ENCODE data around the gene MVD. TPM values are rescaled to one million over a fixed set of nuclear protein-coding genes. Genes with fewer than 3 reads are reported as not detected.
"Not testable (repeated sequence)": the region's sequence is repeated elsewhere in the genome, so short reads cannot be mapped to it uniquely, and the experiment has no call there.

MVD gene
- total and polyA plus RNA-seq, 2 experiments from 2014 or later: 95.3 to 149 TPM

DNA sequence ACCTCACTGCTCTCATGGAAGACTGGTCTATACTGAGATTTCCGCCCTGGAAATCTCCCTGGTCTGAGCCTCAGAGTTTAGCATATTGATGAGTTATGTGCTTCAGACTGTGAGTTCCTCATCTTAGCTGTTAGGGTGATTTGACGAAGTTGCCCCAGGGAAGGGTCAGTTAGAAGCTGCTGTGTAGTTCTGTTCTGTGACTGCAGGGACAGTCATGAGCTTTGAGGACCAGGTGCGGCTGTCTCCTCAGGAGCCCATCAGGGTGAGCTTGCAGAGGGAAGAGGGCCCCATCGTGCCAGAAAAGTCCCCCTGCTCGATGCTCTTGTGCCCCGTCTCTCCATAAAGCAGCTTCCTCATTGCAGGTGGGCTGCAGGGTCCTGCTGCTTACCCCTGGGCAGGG, 52.8 kb downstream of the MVD start:
- peak; percentile 77 for ATAC-seq
- H3K9me2 ChIP-seq (ENCODE audit: insufficient read depth): no peaks in the 10 kb centered on the region
- no peak overlapping the region for H3K4me3 ChIP-seq
- TF ChIP-seq, protein P1, sequence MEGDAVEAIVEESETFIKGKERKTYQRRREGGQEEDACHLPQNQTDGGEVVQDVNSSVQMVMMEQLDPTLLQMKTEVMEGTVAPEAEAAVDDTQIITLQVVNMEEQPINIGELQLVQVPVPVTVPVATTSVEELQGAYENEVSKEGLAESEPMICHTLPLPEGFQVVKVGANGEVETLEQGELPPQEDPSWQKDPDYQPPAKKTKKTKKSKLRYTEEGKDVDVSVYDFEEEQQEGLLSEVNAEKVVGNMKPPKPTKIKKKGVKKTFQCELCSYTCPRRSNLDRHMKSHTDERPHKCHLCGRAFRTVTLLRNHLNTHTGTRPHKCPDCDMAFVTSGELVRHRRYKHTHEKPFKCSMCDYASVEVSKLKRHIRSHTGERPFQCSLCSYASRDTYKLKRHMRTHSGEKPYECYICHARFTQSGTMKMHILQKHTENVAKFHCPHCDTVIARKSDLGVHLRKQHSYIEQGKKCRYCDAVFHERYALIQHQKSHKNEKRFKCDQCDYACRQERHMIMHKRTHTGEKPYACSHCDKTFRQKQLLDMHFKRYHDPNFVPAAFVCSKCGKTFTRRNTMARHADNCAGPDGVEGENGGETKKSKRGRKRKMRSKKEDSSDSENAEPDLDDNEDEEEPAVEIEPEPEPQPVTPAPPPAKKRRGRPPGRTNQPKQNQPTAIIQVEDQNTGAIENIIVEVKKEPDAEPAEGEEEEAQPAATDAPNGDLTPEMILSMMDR (conservative IDR thresholded peaks at IDR 0.05; ENCODE audit: low read depth in 2 of 2): peak; percentile 33 to 36
- no peak for TF ChIP-seq JUNB (IDR thresholded peaks at IDR 0.05; ENCODE audit: unreplicated experiment)
- H4K20me1 ChIP-seq (replicated peaks; ENCODE audit: insufficient read depth): peaks cover 34% of the 10 kb centered on the region
- H3K4me2 ChIP-seq: no peak overlapping the region
- peaks cover 9% of the 10 kb centered on the region; the same call in 1 of the 2 replicates for H3K4me1 ChIP-seq (ENCODE audit: insufficient read depth)
- Mint-ChIP-seq H3K27me3 (ENCODE audit: insufficient read depth, low read depth, poor library complexity) (peaks cover 2% of the 10 kb centered on the region), H3K27ac (no peak overlapping the region), H3K9me3 (no peaks in the 10 kb centered on the region), H3K36me3 (ENCODE audit: low read depth) (peaks cover 44% of the 10 kb centered on the region), H3K4me3 (no peak overlapping the region), H3K4me1 (peaks cover 17% of the 10 kb centered on the region)
- H3F3A ChIP-seq (replicated peaks; ENCODE audit: low read depth): peaks cover 23% of the 10 kb centered on the region
- no peak overlapping the region for H3K27ac ChIP-seq (ENCODE audit: low read depth)
- peaks cover 8% of the 10 kb centered on the region for H3K36me3 ChIP-seq (ENCODE audit: insufficient read depth)
- H3K79me2 ChIP-seq (replicated peaks; ENCODE audit: insufficient read depth): peaks cover 20% of the 10 kb centered on the region
- no peaks in the 10 kb centered on the region for H3K27me3 ChIP-seq (ENCODE audit: insufficient read depth)
- DNase-seq (ENCODE audit: low spot score): peak; percentile 73
- no peak overlapping the region for H2AFZ ChIP-seq

DNA sequence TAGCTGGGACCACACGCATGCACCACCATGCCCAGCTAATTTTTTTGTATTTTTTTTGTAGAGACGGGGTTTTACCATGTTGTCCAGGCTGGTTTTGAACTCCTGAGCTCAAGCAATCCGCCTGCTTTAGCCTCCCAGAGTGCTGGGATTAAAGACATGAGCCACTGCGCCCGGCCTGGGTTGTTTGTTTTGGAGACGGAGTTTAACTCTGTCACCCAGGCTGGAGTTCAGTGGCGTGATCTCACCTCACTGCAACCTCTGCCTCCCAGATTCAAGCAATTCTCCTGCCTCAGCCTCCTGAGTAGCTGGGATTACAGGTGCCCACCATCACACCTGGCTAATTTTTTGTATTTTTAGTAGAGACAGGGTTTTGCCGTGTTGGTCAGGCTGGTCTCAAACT, 53.5 kb downstream of the MVD start:
- not testable (repeated sequence) for H3K4me1 ChIP-seq (ENCODE audit: insufficient read depth); H3K4me3 ChIP-seq; ATAC-seq; H3K4me2 ChIP-seq; H3K9me3 Mint-ChIP-seq; H3K27ac ChIP-seq (ENCODE audit: low read depth); H3K27ac Mint-ChIP-seq; H3K27me3 ChIP-seq (ENCODE audit: insufficient read depth); H3K36me3 ChIP-seq (ENCODE audit: insufficient read depth); H3K9me2 ChIP-seq (ENCODE audit: insufficient read depth); H2AFZ ChIP-seq; H3K27me3 Mint-ChIP-seq (ENCODE audit: insufficient read depth, low read depth, poor library complexity); H3K4me3 Mint-ChIP-seq; DNase-seq (ENCODE audit: low spot score)
- Histone ChIP-seq H4K20me1 (replicated peaks; ENCODE audit: insufficient read depth) (peaks cover 34% of the 10 kb centered on the region), H3F3A (replicated peaks; ENCODE audit: low read depth) (peaks cover 20% of the 10 kb centered on the region), H3K79me2 (replicated peaks; ENCODE audit: insufficient read depth) (peaks cover 19% of the 10 kb centered on the region)
- Mint-ChIP-seq H3K36me3 (ENCODE audit: low read depth) (peaks cover 44% of the 10 kb centered on the region), H3K4me1 (peaks cover 15% of the 10 kb centered on the region)

DNA sequence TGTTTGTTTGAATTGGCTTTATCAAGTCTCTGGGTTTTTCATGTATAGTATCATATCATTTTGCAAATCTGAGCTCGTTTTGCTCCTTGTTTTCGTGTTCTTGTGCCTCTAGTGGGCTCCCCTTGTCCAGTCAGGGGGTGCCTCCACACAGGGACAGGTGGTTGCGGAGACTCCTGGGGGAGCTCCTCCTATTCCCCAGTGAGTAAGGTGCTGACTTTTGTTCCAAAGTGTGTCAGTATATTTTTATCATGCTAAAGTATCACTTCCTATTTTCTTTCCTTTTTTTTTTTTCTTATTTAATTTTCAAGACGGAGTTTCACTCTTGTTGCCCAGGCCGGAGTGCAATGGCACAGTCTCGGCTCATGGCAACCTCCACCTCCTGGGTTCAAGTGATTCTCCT, 54.8 kb downstream of the MVD start:
- peaks cover 2% of the 10 kb centered on the region for H3K27me3 Mint-ChIP-seq (ENCODE audit: insufficient read depth, low read depth, poor library complexity)
- Histone ChIP-seq H3K4me2 (no peak overlapping the region), H3F3A (replicated peaks; ENCODE audit: low read depth) (peaks cover 19% of the 10 kb centered on the region), H3K79me2 (replicated peaks; ENCODE audit: insufficient read depth) (peaks cover 6% of the 10 kb centered on the region), H3K27ac (ENCODE audit: low read depth) (no peak overlapping the region), H3K4me3 (no peak overlapping the region), H3K9me2 (ENCODE audit: insufficient read depth) (no peaks in the 10 kb centered on the region), H2AFZ (no peak overlapping the region), H3K36me3 (ENCODE audit: insufficient read depth) (peaks cover 9% of the 10 kb centered on the region; the same call in 1 of the 2 replicates), H3K4me1 (ENCODE audit: insufficient read depth) (peaks cover 9% of the 10 kb centered on the region; the same call in 1 of the 2 replicates), H4K20me1 (replicated peaks; ENCODE audit: insufficient read depth) (peaks cover 26% of the 10 kb centered on the region), H3K27me3 (ENCODE audit: insufficient read depth) (no peaks in the 10 kb centered on the region)
- no peak for ATAC-seq
- H3K27ac Mint-ChIP-seq: no peak overlapping the region
- peaks cover 15% of the 10 kb centered on the region for H3K4me1 Mint-ChIP-seq
- peaks cover 44% of the 10 kb centered on the region for H3K36me3 Mint-ChIP-seq (ENCODE audit: low read depth)
- TF ChIP-seq, protein P2, sequence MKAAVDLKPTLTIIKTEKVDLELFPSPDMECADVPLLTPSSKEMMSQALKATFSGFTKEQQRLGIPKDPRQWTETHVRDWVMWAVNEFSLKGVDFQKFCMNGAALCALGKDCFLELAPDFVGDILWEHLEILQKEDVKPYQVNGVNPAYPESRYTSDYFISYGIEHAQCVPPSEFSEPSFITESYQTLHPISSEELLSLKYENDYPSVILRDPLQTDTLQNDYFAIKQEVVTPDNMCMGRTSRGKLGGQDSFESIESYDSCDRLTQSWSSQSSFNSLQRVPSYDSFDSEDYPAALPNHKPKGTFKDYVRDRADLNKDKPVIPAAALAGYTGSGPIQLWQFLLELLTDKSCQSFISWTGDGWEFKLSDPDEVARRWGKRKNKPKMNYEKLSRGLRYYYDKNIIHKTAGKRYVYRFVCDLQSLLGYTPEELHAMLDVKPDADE (IDR thresholded peaks at IDR 0.05): no peak
- no peak for TF ChIP-seq CREB1 (CRISPR knock-in tag; IDR thresholded peaks at IDR 0.05; ENCODE audit: low read depth)
- no peak overlapping the region for H3K4me3 Mint-ChIP-seq
- no peak for DNase-seq (ENCODE audit: low spot score)
- no peaks in the 10 kb centered on the region for H3K9me3 Mint-ChIP-seq

Data from GM23338 (cell line).